ENCODE measurements around the gene MACROD2.

MACROD2 gene

GRCh38 chr20:14782731-14783130 lies 787.4 kb downstream of the MACROD2 start:
- no peak for DNase-seq

- no peak for DNase-seq
Observed at GRCh38 chr20:14783766-14784165, 788.5 kb downstream of the MACROD2 start.

GRCh38 chr20:14785065-14785743 lies 789.9 kb downstream of the MACROD2 start:
- no peak for DNase-seq

- DNase-seq: peak; percentile 84 to 90
Observed at GRCh38 chr20:14790190-14790589, 794.9 kb downstream of the MACROD2 start.

- peak; percentile 79 to 88 for DNase-seq
Observed at GRCh38 chr20:14790771-14791620, 795.7 kb downstream of the MACROD2 start.

GRCh38 chr20:14792915-14793314 lies 797.6 kb downstream of the MACROD2 start:
- DNase-seq: no peak

- DNase-seq: no peak
Observed at GRCh38 chr20:14799545-14800216, 804.4 kb downstream of the MACROD2 start.

- DNase-seq: no peak
Observed at GRCh38 chr20:14800707-14801425, 805.5 kb downstream of the MACROD2 start.

- no peak for DNase-seq
Observed at GRCh38 chr20:14801591-14802325, 806.4 kb downstream of the MACROD2 start.

GRCh38 chr20:14807224-14807623 lies 811.9 kb downstream of the MACROD2 start:
- DNase-seq: no peak

GRCh38 chr20:14815340-14815739 lies 820.0 kb downstream of the MACROD2 start:
- no peak for DNase-seq

- no peak for DNase-seq
Observed at GRCh38 chr20:14816471-14816870, 821.2 kb downstream of the MACROD2 start.

GRCh38 chr20:14817101-14817500 lies 821.8 kb downstream of the MACROD2 start:
- no peak for DNase-seq

GRCh38 chr20:14820771-14821170 lies 825.5 kb downstream of the MACROD2 start:
- DNase-seq: no peak

- no peak for DNase-seq
Observed at GRCh38 chr20:14821251-14821650, 825.9 kb downstream of the MACROD2 start.

- no peak for DNase-seq
Observed at GRCh38 chr20:14824996-14825395, 829.7 kb downstream of the MACROD2 start.

GRCh38 chr20:14826543-14827313 lies 831.4 kb downstream of the MACROD2 start:
- DNase-seq: peak; percentile 21 to 77

GRCh38 chr20:14828459-14828858 lies 833.1 kb downstream of the MACROD2 start:
- DNase-seq: no peak

GRCh38 chr20:14829906-14830305 lies 834.6 kb downstream of the MACROD2 start:
- DNase-seq: no peak

GRCh38 chr20:14830466-14830865 lies 835.1 kb downstream of the MACROD2 start:
- DNase-seq: peak; percentile 83 to 92

- peak; percentile 55 to 79 for DNase-seq
Observed at GRCh38 chr20:14830899-14831298, 835.6 kb downstream of the MACROD2 start.
